ENCODE measurements around the gene TBX2. TPM values are rescaled to one million over a fixed set of nuclear protein-coding genes. Genes with fewer than 3 reads are reported as not detected.

Gene TBX2
- total RNA-seq, 1 donor from 2014 or later, result 55.9 TPM

- TF ChIP-seq, protein P1, sequence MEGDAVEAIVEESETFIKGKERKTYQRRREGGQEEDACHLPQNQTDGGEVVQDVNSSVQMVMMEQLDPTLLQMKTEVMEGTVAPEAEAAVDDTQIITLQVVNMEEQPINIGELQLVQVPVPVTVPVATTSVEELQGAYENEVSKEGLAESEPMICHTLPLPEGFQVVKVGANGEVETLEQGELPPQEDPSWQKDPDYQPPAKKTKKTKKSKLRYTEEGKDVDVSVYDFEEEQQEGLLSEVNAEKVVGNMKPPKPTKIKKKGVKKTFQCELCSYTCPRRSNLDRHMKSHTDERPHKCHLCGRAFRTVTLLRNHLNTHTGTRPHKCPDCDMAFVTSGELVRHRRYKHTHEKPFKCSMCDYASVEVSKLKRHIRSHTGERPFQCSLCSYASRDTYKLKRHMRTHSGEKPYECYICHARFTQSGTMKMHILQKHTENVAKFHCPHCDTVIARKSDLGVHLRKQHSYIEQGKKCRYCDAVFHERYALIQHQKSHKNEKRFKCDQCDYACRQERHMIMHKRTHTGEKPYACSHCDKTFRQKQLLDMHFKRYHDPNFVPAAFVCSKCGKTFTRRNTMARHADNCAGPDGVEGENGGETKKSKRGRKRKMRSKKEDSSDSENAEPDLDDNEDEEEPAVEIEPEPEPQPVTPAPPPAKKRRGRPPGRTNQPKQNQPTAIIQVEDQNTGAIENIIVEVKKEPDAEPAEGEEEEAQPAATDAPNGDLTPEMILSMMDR (conservative IDR thresholded peaks at IDR 0.05), result peak; percentile 32
- no peak for DNase-seq (ENCODE audit: extremely low spot score, unreplicated experiment)
- H3K4me1 Mint-ChIP-seq (ENCODE audit: unreplicated experiment), result peaks cover 32% of the 10 kb centered on the region
- peaks cover 11% of the 10 kb centered on the region for H3K36me3 Mint-ChIP-seq
- no peaks in the 10 kb centered on the region for H3K9me3 Mint-ChIP-seq
- no peak overlapping the region for H3K4me3 Mint-ChIP-seq
- no peak overlapping the region for H3K27ac Mint-ChIP-seq
- H3K27me3 Mint-ChIP-seq, result peaks cover 66% of the 10 kb centered on the region
Measured at GRCh38 chr17:61393550-61393903, 6.1 kb upstream of the TBX2 start.

GRCh38 chr17:61393904-61394629 is 5.6 kb upstream of the TBX2 start:
- Mint-ChIP-seq H3K4me1 (ENCODE audit: unreplicated experiment) (peaks cover 30% of the 10 kb centered on the region), H3K27ac (peak overlapping the region; percentile 67), H3K9me3 (no peaks in the 10 kb centered on the region), H3K27me3 (peaks cover 66% of the 10 kb centered on the region), H3K4me3 (peak overlapping the region; percentile 78), H3K36me3 (peaks cover 11% of the 10 kb centered on the region)
- TF ChIP-seq, protein P1 (conservative IDR thresholded peaks at IDR 0.05), result peak; percentile 14
- no peak for DNase-seq (ENCODE audit: extremely low spot score, unreplicated experiment)

- peak overlapping the region; percentile 78 for H3K4me3 Mint-ChIP-seq
- peaks cover 63% of the 10 kb centered on the region for H3K27me3 Mint-ChIP-seq
- peak overlapping the region; percentile 67 for H3K27ac Mint-ChIP-seq
- DNase-seq (ENCODE audit: extremely low spot score, unreplicated experiment), result no peak
- peaks cover 11% of the 10 kb centered on the region for H3K36me3 Mint-ChIP-seq
- TF ChIP-seq, protein P1 (conservative IDR thresholded peaks at IDR 0.05), result no peak
- H3K4me1 Mint-ChIP-seq (ENCODE audit: unreplicated experiment), result peaks cover 26% of the 10 kb centered on the region
- H3K9me3 Mint-ChIP-seq, result no peaks in the 10 kb centered on the region
Measured at GRCh38 chr17:61394630-61395408, 4.8 kb upstream of the TBX2 start.

DNA sequence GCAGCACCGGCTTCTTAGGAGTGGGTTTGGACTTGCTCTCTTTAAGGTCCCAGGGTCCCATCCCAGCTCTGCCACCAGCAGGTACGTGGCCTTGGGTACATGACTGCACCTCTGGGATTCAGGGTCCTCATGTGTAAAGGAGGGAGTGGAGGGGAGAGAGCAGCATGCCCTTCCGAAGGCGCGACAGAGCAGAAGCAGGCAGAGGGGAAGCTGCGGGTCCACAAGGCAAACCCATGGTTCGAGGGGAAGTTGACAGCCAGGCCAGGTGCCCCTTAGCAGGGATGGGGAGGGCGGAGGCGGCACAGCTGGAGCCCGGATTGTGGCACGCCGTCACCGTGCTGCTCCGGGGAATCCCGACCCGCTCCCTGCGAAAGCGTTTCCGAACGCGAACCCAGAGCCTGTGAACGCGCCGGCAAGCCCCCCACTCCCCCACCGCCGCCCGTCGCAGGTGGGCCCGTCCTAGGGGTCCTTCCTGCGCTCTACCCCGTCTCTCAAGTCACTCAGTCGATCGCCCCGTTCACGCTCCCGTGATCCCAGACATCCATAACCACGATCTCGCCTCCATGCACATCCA is 4.1 kb upstream of the TBX2 start:
- DNase-seq (ENCODE audit: extremely low spot score, unreplicated experiment), result no peak
- TF ChIP-seq, protein P1 (conservative IDR thresholded peaks at IDR 0.05), result no peak
- Mint-ChIP-seq H3K4me3 (peak overlapping the region; percentile 78), H3K27me3 (peaks cover 64% of the 10 kb centered on the region), H3K9me3 (no peaks in the 10 kb centered on the region), H3K4me1 (ENCODE audit: unreplicated experiment) (peaks cover 20% of the 10 kb centered on the region), H3K27ac (peak overlapping the region; percentile 50), H3K36me3 (peaks cover 11% of the 10 kb centered on the region)

GRCh38 chr17:61395983-61396585 is 3.6 kb upstream of the TBX2 start:
- H3K4me1 Mint-ChIP-seq (ENCODE audit: unreplicated experiment), result peaks cover 16% of the 10 kb centered on the region
- H3K36me3 Mint-ChIP-seq, result peaks cover 11% of the 10 kb centered on the region
- TF ChIP-seq, protein P1 (conservative IDR thresholded peaks at IDR 0.05), result no peak
- no peaks in the 10 kb centered on the region for H3K9me3 Mint-ChIP-seq
- DNase-seq (ENCODE audit: extremely low spot score, unreplicated experiment), result no peak
- no peak overlapping the region for H3K27ac Mint-ChIP-seq
- H3K27me3 Mint-ChIP-seq, result peaks cover 66% of the 10 kb centered on the region
- H3K4me3 Mint-ChIP-seq, result peak overlapping the region; percentile 49

All from type B pancreatic cell (in vitro differentiated cells).